SK-N-SH treated with all-trans-retinoic acid at 6 μM for 48 hours (cell line): ENCODE measurements around the gene KRT86.

Experiments
- ATAC-seq: fragments of 200-7000 bp; cut with Tn5 transposase; 3 replicates; pipeline ENCODE4 v1.9.1; 2020; ENCODE audit warnings: mild to moderate bottlenecking, moderate library complexity
- ARNTL ChIP-seq: fragments of 450-650 bp; formaldehyde crosslinking; IDR thresholded peaks from 2 replicates; pipeline ENCODE4 v1.5.0; 2020; ENCODE audit warnings: low read depth, mild to moderate bottlenecking, moderate library complexity, borderline replicate concordance
- CSDC2 ChIP-seq: fragments of 250-450 bp; sonication (Bioruptor Pico); IDR thresholded peaks from 2 replicates; pipeline ENCODE4 v1.5.0; 2020; ENCODE audit warnings: mild to moderate bottlenecking, moderate library complexity
- ESRRG ChIP-seq: fragments of 250-450 bp; sonication (Bioruptor Pico); IDR thresholded peaks from 2 replicates; pipeline ENCODE4 v1.6.1; 2021; ENCODE audit warnings: mild to moderate bottlenecking
- GLIS3 ChIP-seq: fragments of 250-450 bp; sonication (Bioruptor Pico); IDR thresholded peaks from 2 replicates; pipeline ENCODE4 v1.5.0; 2020; ENCODE audit warnings: mild to moderate bottlenecking, moderate library complexity
- ISL1 ChIP-seq: fragments of 250-450 bp; sonication (Bioruptor Pico); IDR thresholded peaks from 2 replicates; pipeline ENCODE4 v2.1.2; 2022; ENCODE audit warnings: mild to moderate bottlenecking, moderate library complexity
- OSR1 ChIP-seq: fragments of 250-450 bp; sonication (Bioruptor Pico); IDR thresholded peaks from 2 replicates; pipeline ENCODE4 v1.8.0; 2022; ENCODE audit warnings: moderate library complexity, mild to moderate bottlenecking, inconsistent platforms
- PPARA ChIP-seq: fragments of 250-450 bp; sonication (Bioruptor Pico); IDR thresholded peaks from 2 replicates; pipeline ENCODE4 v1.5.0; 2020; ENCODE audit warnings: mild to moderate bottlenecking, borderline replicate concordance
- RARB ChIP-seq: fragments of 250-450 bp; sonication (Bioruptor Pico); IDR thresholded peaks from 2 replicates; pipeline ENCODE4 v1.8.0; 2021; ENCODE audit warnings: mild to moderate bottlenecking, moderate library complexity
- SNAI2 ChIP-seq: fragments of 250-450 bp; sonication (Bioruptor Pico); IDR thresholded peaks from 2 replicates; pipeline ENCODE4 v1.5.0; 2020; ENCODE audit warnings: mild to moderate bottlenecking, moderate library complexity
- TOX ChIP-seq: fragments of 250-450 bp; sonication (Bioruptor Pico); IDR thresholded peaks from 2 replicates; pipeline ENCODE4 v1.8.0; 2021; ENCODE audit warnings: mild to moderate bottlenecking, moderate library complexity, borderline replicate concordance
- ZC3H10 ChIP-seq: fragments of 250-450 bp; sonication (Bioruptor Pico); IDR thresholded peaks from 2 replicates; pipeline ENCODE4 v1.5.1; 2021; ENCODE audit warnings: mild to moderate bottlenecking, moderate library complexity
- ZFP3 ChIP-seq: fragments of 250-450 bp; sonication (Bioruptor Pico); IDR thresholded peaks from 2 replicates; pipeline ENCODE4 v1.5.0; 2020; ENCODE audit warnings: mild to moderate bottlenecking, moderate library complexity
- ZFP30 ChIP-seq: fragments of 450-650 bp; formaldehyde crosslinking; IDR thresholded peaks from 2 replicates; pipeline ENCODE4 v1.5.0; 2022; ENCODE audit warnings: mild to moderate bottlenecking, moderate library complexity
- ZNF70 ChIP-seq: fragments of 450-650 bp; formaldehyde crosslinking; IDR thresholded peaks from 2 replicates; pipeline ENCODE4 v1.5.0; 2020; ENCODE audit warnings: mild to moderate bottlenecking, moderate library complexity
- ZNF8 ChIP-seq: fragments of 450-650 bp; formaldehyde crosslinking; IDR thresholded peaks from 2 replicates; pipeline ENCODE4 v1.5.0; 2020; ENCODE audit warnings: mild to moderate bottlenecking, moderate library complexity
- TF ChIP-seq, protein P1 (sequence below): fragments of 250-450 bp; sonication (Bioruptor Pico); IDR thresholded peaks from 2 replicates; pipeline ENCODE4 v1.5.1; 2021; ENCODE audit warnings: mild to moderate bottlenecking, moderate library complexity
- TF ChIP-seq, protein P2 (sequence below): fragments of 250-450 bp; sonication (Bioruptor Pico); IDR thresholded peaks from 2 replicates; pipeline ENCODE4 v1.5.1; 2020; ENCODE audit warnings: low read depth, mild to moderate bottlenecking, moderate library complexity
- TF ChIP-seq, protein P3 (sequence below): fragments of 250-450 bp; sonication (Bioruptor Pico); IDR thresholded peaks from 2 replicates; pipeline ENCODE4 v1.8.0; 2021; ENCODE audit warnings: low read depth, mild to moderate bottlenecking, moderate library complexity, borderline replicate concordance
- TF ChIP-seq, protein P4 (sequence below): fragments of 250-450 bp; sonication (Bioruptor Pico); IDR thresholded peaks from 2 replicates; pipeline ENCODE4 v1.8.0; 2020; ENCODE audit warnings: mild to moderate bottlenecking, moderate library complexity, borderline replicate concordance
- TF ChIP-seq, protein P5 (sequence below): fragments of 250-450 bp; sonication (Bioruptor Pico); IDR thresholded peaks from 2 replicates; pipeline ENCODE4 v1.5.0; 2020; ENCODE audit warnings: mild to moderate bottlenecking, moderate library complexity

The KRT86 gene

DNA sequence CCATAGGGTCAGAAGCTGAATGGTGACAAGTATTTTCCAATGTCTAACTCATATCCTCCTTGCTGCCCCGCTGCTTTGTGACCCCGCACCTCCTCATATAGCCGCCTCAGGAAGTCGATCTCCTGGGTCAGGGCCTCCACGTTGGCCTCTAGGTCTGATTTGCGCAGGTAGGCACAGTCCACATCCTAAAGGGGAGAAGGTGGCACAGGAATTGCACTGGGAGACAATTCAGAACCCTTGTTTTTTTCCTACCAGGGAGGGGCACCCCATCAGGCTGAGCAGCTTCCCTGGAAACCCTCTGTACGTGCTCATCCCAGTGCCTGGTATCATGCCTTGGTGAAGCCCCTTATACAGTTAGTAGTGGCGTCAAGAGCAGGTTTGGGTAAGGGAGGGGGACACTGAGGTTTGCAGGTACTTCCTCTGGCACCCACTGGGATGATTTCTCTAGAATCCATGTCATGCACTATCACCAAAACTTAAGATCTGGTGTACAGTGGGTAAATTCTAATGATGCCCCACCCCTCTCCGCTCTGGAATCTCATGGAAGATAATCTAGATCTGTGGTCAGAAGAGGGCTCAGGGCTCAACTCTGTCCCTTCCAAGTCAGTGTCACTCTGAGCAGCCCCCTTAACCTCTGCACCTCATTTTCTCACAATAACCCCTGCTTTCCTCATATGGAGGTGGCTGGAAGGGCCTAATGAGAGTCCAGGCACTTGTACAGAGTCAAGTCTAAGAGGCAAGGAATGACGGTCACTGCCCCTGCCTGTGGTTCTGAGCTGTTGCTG lies 20.1 kb upstream of the KRT86 start:
- ATAC-seq = no peak
- TF ChIP-seq RARB (CRISPR knock-in tag) (no peak), GLIS3 (CRISPR knock-in tag) (no peak), ZC3H10 (CRISPR knock-in tag) (no peak), SNAI2 (CRISPR knock-in tag) (no peak), TOX (no peak), ZFP30 (no peak), ESRRG (CRISPR knock-in tag) (no peak), ZNF70 (CRISPR knock-in tag) (no peak), ARNTL (CRISPR knock-in tag) (no peak), OSR1 (no peak), CSDC2 (CRISPR knock-in tag) (no peak), ISL1 (no peak), ZFP3 (CRISPR knock-in tag) (no peak), PPARA (CRISPR knock-in tag) (no peak)
- TF ChIP-seq, protein P1, sequence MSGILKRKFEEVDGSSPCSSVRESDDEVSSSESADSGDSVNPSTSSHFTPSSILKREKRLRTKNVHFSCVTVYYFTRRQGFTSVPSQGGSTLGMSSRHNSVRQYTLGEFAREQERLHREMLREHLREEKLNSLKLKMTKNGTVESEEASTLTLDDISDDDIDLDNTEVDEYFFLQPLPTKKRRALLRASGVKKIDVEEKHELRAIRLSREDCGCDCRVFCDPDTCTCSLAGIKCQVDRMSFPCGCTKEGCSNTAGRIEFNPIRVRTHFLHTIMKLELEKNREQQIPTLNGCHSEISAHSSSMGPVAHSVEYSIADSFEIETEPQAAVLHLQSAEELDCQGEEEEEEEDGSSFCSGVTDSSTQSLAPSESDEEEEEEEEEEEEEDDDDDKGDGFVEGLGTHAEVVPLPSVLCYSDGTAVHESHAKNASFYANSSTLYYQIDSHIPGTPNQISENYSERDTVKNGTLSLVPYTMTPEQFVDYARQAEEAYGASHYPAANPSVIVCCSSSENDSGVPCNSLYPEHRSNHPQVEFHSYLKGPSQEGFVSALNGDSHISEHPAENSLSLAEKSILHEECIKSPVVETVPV (CRISPR knock-in tag) = no peak
- TF ChIP-seq, protein P2, sequence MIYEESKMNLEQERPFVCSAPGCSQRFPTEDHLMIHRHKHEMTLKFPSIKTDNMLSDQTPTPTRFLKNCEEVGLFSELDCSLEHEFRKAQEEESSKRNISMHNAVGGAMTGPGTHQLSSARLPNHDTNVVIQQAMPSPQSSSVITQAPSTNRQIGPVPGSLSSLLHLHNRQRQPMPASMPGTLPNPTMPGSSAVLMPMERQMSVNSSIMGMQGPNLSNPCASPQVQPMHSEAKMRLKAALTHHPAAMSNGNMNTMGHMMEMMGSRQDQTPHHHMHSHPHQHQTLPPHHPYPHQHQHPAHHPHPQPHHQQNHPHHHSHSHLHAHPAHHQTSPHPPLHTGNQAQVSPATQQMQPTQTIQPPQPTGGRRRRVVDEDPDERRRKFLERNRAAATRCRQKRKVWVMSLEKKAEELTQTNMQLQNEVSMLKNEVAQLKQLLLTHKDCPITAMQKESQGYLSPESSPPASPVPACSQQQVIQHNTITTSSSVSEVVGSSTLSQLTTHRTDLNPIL (CRISPR knock-in tag) = no peak
- TF ChIP-seq, protein P3, sequence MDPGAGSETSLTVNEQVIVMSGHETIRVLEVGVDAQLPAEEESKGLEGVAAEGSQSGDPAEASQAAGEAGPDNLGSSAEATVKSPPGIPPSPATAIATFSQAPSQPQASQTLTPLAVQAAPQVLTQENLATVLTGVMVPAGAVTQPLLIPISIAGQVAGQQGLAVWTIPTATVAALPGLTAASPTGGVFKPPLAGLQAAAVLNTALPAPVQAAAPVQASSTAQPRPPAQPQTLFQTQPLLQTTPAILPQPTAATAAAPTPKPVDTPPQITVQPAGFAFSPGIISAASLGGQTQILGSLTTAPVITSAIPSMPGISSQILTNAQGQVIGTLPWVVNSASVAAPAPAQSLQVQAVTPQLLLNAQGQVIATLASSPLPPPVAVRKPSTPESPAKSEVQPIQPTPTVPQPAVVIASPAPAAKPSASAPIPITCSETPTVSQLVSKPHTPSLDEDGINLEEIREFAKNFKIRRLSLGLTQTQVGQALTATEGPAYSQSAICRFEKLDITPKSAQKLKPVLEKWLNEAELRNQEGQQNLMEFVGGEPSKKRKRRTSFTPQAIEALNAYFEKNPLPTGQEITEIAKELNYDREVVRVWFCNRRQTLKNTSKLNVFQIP (CRISPR knock-in tag) = no peak
- TF ChIP-seq, protein P4, sequence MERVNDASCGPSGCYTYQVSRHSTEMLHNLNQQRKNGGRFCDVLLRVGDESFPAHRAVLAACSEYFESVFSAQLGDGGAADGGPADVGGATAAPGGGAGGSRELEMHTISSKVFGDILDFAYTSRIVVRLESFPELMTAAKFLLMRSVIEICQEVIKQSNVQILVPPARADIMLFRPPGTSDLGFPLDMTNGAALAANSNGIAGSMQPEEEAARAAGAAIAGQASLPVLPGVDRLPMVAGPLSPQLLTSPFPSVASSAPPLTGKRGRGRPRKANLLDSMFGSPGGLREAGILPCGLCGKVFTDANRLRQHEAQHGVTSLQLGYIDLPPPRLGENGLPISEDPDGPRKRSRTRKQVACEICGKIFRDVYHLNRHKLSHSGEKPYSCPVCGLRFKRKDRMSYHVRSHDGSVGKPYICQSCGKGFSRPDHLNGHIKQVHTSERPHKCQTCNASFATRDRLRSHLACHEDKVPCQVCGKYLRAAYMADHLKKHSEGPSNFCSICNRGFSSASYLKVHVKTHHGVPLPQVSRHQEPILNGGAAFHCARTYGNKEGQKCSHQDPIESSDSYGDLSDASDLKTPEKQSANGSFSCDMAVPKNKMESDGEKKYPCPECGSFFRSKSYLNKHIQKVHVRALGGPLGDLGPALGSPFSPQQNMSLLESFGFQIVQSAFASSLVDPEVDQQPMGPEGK (CRISPR knock-in tag) = no peak
- TF ChIP-seq, protein P5, sequence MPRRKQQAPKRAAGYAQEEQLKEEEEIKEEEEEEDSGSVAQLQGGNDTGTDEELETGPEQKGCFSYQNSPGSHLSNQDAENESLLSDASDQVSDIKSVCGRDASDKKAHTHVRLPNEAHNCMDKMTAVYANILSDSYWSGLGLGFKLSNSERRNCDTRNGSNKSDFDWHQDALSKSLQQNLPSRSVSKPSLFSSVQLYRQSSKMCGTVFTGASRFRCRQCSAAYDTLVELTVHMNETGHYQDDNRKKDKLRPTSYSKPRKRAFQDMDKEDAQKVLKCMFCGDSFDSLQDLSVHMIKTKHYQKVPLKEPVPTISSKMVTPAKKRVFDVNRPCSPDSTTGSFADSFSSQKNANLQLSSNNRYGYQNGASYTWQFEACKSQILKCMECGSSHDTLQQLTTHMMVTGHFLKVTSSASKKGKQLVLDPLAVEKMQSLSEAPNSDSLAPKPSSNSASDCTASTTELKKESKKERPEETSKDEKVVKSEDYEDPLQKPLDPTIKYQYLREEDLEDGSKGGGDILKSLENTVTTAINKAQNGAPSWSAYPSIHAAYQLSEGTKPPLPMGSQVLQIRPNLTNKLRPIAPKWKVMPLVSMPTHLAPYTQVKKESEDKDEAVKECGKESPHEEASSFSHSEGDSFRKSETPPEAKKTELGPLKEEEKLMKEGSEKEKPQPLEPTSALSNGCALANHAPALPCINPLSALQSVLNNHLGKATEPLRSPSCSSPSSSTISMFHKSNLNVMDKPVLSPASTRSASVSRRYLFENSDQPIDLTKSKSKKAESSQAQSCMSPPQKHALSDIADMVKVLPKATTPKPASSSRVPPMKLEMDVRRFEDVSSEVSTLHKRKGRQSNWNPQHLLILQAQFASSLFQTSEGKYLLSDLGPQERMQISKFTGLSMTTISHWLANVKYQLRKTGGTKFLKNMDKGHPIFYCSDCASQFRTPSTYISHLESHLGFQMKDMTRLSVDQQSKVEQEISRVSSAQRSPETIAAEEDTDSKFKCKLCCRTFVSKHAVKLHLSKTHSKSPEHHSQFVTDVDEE (CRISPR knock-in tag) = no peak

DNA sequence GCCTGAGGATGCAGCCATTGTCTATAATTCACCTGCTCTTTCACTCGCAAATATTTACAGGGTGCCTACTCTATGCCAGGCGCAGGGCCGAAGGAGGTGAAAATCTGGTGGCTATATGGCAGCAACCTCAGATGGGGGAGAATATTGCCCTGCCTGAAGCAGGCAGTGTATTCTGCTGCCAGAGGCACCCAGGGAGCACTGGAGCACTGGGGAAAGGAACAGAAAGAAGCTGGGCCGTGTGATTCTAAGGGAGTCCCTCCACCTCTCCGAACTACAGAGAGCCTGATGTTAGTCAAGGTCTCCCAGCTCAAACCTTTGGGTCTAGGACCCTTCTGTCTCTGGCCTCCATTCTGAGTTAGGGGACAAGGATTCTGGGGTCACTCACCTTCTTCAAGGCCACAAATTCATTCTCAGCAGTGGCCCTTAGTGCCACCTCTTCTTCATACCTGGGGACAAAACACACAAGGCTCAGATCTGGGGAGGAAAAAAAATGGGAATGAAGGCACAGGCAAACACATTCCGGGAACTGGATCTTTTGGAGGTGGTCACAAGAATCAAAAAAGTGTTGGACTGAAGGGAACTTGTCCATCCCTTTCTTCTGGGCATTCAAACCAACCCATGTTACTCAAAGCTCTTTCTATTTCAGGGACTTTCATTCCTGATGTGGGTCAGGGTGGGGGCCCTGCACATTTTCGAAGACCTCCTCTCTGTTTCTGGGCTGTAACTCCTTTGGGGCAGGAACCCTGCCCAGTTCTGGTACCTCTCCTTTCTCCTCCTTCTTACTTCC lies 19.3 kb upstream of the KRT86 start:
- no peak for ATAC-seq
- TF ChIP-seq, protein P1 (CRISPR knock-in tag) = no peak
- TF ChIP-seq ZNF8 (CRISPR knock-in tag) = no peak
- no peak for TF ChIP-seq PPARA (CRISPR knock-in tag)
- no peak for TF ChIP-seq RARB (CRISPR knock-in tag)
- TF ChIP-seq ESRRG (CRISPR knock-in tag) = no peak
- no peak for TF ChIP-seq ZNF70 (CRISPR knock-in tag)
- no peak for TF ChIP-seq GLIS3 (CRISPR knock-in tag)
- TF ChIP-seq, protein P2 (CRISPR knock-in tag) = no peak
- no peak for TF ChIP-seq ZFP30
- TF ChIP-seq, protein P4 (CRISPR knock-in tag) = no peak
